ENCODE measurements around the gene FLVCR2.

DNA sequence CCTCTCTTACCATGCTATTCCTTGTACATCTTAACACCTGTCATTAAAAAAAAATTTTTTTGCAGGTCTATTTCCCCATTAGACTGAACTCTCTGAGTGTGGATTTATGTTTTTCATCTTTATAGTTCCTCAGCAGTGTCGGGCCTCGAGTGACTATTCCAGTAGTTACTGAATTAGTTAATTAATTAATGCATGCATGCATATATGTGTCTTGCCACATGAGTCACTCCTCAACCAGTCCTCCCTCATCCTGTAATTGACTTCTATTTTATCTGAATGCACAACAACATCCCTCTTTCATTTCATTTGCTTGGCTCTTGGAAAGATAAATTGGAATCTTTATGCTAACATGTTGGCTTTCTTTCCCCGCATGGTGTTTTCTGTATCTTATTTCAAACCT lies 46.6 kb downstream of the FLVCR2 start:
- TF ChIP-seq, protein P1, sequence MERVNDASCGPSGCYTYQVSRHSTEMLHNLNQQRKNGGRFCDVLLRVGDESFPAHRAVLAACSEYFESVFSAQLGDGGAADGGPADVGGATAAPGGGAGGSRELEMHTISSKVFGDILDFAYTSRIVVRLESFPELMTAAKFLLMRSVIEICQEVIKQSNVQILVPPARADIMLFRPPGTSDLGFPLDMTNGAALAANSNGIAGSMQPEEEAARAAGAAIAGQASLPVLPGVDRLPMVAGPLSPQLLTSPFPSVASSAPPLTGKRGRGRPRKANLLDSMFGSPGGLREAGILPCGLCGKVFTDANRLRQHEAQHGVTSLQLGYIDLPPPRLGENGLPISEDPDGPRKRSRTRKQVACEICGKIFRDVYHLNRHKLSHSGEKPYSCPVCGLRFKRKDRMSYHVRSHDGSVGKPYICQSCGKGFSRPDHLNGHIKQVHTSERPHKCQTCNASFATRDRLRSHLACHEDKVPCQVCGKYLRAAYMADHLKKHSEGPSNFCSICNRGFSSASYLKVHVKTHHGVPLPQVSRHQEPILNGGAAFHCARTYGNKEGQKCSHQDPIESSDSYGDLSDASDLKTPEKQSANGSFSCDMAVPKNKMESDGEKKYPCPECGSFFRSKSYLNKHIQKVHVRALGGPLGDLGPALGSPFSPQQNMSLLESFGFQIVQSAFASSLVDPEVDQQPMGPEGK (CRISPR knock-in tag; IDR thresholded peaks at IDR 0.05; ENCODE audit: borderline replicate concordance), result no peak
- no peak for TF ChIP-seq TOX (CRISPR knock-in tag; IDR thresholded peaks at IDR 0.05; ENCODE audit: borderline replicate concordance)
- no peak for TF ChIP-seq RARB (CRISPR knock-in tag; IDR thresholded peaks at IDR 0.05)
- TF ChIP-seq PPARA (CRISPR knock-in tag; IDR thresholded peaks at IDR 0.05; ENCODE audit: borderline replicate concordance), result no peak
- TF ChIP-seq ZFP3 (CRISPR knock-in tag; IDR thresholded peaks at IDR 0.05), result no peak
- no peak for TF ChIP-seq OSR1 (CRISPR knock-in tag; IDR thresholded peaks at IDR 0.05)
- TF ChIP-seq GLIS3 (CRISPR knock-in tag; IDR thresholded peaks at IDR 0.05), result no peak
- TF ChIP-seq ARNTL (CRISPR knock-in tag; IDR thresholded peaks at IDR 0.05; ENCODE audit: borderline replicate concordance, low read depth), result no peak

Data from SK-N-SH treated with all-trans-retinoic acid at 6 μM for 48 hours (cell line).